Thyroid gland (tissue), 4 donors: ENCODE data around the gene OPTC. TPM values are rescaled to one million over a fixed set of nuclear protein-coding genes. Genes with fewer than 3 reads are reported as not detected.
"Not testable (repeated sequence)": the region's sequence is repeated elsewhere in the genome, so short reads cannot be mapped to it uniquely, and the experiment has no call there.

ENCODE experiments used
- DNase-seq, 2 donors: peaks; one replicate each; pipeline ENCODE4 v3.0.0-alpha.2; 2019
- H3K27ac ChIP-seq, 3 donors: fragments of 200-600 bp; sonication (generic); 1 replicate in 2 of 3; 2 replicates in 1 of 3; pipeline ENCODE4 v1.5.1; 2016 to 2019; ENCODE audit warnings: mild to moderate bottlenecking in 1 of 3, moderate library complexity in 1 of 3
- H3K27me3 ChIP-seq: fragments of 200-600 bp; sonication (generic); one replicate; pipeline ENCODE4 v1.5.1; 2019
- H3K36me3 ChIP-seq, 2 donors: fragments of 200-600 bp; sonication (generic); one replicate each; pipeline ENCODE4 v1.5.1; 2016 to 2019
- H3K4me1 ChIP-seq, 2 donors: fragments of 200-600 bp; sonication (generic); one replicate each; pipeline ENCODE4 v1.5.1; 2017 to 2019
- H3K4me3 ChIP-seq, 3 donors: fragments of 200-600 bp; sonication (generic); replicated peaks in 1 of 3; 1 replicate in 2 of 3; 2 replicates in 1 of 3; pipeline ENCODE4 v1.5.1; 2016; ENCODE audit warnings: mild to moderate bottlenecking in 1 of 3
- H3K9me3 ChIP-seq: fragments of 200-600 bp; sonication (generic); one replicate; pipeline ENCODE4 v1.5.1; 2017
- POLR2A ChIP-seq, 2 donors: fragments of 450-650 bp; IDR thresholded peaks; one replicate each; pipeline ENCODE4 v1.6.1; 2017; ENCODE audit warnings: antibody characterized with exemption in 2 of 2, mild to moderate bottlenecking in 2 of 2, moderate library complexity in 1 of 2
- WGBS, 2 donors: methylation state at CpG; one replicate each; pipeline ENCODE4 v1.1.5; 2017; 5-methylcytosine and 5-hydroxymethylcytosine counted together
- intact Hi-C: fragments of 100-400 bp; cut with DNase I; formaldehyde crosslinking; loops from one replicate; pipeline ENCODE4 v1.15.1; 2023
- total RNA-seq, 4 donors: library from RNA; depleted of rRNA; stranded (reverse); fragments of >200 nt; gene quantifications; one replicate each; pipeline ENCODE4 v1.2.3, GENCODE V29; 2016
- TF ChIP-seq, protein P1 (sequence below), 6 experiments: fragments of 200-600 bp in 3 of 6; fragments of 450-650 bp in 3 of 6; sonication (generic) in 3 of 6; IDR thresholded peaks; one replicate each; pipeline ENCODE4 v1.5.1; 2016 to 2019; ENCODE audit warnings: antibody characterized with exemption in 6 of 6, mild to moderate bottlenecking in 2 of 6, inconsistent platforms in 1 of 6, moderate library complexity in 1 of 6

OPTC gene
- total RNA-seq, 4 donors from 2014 or later = not detected

DNA sequence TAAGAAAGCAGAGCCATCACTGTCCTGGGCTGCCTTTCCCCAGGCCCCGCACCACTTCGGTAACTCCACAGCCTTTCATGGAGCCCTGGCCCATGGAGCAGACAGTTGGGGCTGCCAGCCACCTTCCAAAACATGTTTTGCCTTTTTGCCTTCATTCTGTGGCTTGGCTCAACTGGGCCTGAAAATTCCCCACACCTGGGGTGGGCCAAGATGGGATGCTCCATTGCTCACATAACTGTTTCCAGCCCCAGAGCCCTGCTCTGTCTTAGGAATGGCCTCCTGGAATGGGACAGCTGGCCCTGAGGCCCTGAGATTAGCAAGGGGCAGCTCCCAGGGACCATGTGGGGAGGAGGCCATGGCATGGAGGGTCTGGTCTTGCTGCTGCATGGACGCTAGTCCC, 29.2 kb upstream of the OPTC start:
- TF ChIP-seq POLR2A (IDR thresholded peaks at IDR 0.05) = no peak
- TF ChIP-seq, protein P1, sequence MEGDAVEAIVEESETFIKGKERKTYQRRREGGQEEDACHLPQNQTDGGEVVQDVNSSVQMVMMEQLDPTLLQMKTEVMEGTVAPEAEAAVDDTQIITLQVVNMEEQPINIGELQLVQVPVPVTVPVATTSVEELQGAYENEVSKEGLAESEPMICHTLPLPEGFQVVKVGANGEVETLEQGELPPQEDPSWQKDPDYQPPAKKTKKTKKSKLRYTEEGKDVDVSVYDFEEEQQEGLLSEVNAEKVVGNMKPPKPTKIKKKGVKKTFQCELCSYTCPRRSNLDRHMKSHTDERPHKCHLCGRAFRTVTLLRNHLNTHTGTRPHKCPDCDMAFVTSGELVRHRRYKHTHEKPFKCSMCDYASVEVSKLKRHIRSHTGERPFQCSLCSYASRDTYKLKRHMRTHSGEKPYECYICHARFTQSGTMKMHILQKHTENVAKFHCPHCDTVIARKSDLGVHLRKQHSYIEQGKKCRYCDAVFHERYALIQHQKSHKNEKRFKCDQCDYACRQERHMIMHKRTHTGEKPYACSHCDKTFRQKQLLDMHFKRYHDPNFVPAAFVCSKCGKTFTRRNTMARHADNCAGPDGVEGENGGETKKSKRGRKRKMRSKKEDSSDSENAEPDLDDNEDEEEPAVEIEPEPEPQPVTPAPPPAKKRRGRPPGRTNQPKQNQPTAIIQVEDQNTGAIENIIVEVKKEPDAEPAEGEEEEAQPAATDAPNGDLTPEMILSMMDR (IDR thresholded peaks at IDR 0.05) = no peak
- Histone ChIP-seq H3K4me1 (peaks cover 23 to 55% of the 10 kb centered on the region in 2 donors), H3K9me3 (no peaks in the 10 kb centered on the region), H3K36me3 (no peaks in the 10 kb centered on the region), H3K4me3 (no peak overlapping the region), H3K27ac (peak overlapping the region in 2 of 3 donors; percentile 60 to 89), H3K27me3 (no peaks in the 10 kb centered on the region)
- 94 to 98% methylated on average over 2 to 3 of the region's 3 CpGs for WGBS, 2 donors
- intact Hi-C loops = no loop called here
- DNase-seq = no peak

DNA sequence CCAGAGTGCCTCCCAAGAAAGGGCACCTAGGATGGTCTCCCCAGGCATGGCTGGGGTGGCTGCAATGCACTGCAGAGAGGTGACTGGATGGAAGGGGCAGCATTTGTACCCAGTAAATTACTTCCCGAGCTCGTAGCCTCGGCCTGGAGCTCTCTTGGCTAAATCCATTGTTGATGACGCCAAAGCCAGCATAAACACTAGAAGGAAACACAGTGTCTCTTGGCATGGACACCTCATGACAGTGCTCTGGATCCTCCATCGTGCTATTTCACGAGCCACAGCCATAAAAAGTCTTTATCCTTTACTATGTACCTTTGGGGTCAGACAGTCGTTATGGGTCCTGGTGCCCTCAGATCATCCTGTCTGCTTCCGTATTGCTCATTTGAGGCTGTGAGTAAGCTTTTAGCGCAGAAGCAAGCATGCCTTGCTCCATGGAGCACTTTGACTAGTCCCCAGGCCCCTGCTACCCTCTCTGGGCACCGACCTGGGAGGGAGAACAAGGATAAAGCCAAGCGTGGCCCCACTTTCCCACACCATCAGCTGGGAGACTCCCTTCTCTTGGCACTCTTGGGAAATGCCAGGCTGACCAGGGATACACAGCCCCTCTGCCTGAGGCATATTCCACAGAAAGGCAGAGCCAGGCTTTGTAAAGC, 28.7 kb upstream of the OPTC start:
- DNase-seq = no peak
- WGBS, 2 donors = 84 to 85% methylated on average over 11 of the region's 11 CpGs
- intact Hi-C loops = no loop called here

DNA sequence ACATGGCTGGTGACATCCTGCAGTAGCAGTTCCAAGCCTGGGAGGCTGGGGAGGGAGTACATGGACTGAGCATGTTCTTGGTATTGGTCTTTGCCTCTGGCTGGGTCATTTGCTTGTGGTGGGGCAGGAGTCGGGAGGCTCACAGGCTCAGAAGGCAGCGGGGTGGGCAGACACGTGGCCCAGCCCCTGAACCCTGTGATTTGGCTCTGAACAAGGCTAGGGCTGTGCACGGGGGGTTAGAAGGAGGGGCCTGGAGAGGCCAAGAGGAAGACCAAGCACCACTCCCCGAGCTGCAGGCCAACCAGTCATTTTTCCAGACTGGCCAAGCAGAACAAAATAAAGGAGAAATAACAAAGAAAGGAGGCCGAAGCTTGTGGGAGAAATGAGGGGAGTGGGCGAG, 28.0 kb upstream of the OPTC start:
- TF ChIP-seq, protein P1 (IDR thresholded peaks at IDR 0.05) = no peak
- TF ChIP-seq POLR2A (IDR thresholded peaks at IDR 0.05) = peak in 1 of 2 donors; percentile 28

More for the DNA sequence above, 28.7 kb upstream of the OPTC start:
- no peaks in the 10 kb centered on the region for H3K27me3 ChIP-seq
- peaks cover 23 to 55% of the 10 kb centered on the region in 2 donors for H3K4me1 ChIP-seq
- H3K27ac ChIP-seq = peak overlapping the region; percentile 60 to 89 (median 76)
- no peak overlapping the region for H3K4me3 ChIP-seq
- no peaks in the 10 kb centered on the region for H3K9me3 ChIP-seq
- TF ChIP-seq, protein P1 (IDR thresholded peaks at IDR 0.05) = no peak
- TF ChIP-seq POLR2A (IDR thresholded peaks at IDR 0.05) = no peak
- no peaks in the 10 kb centered on the region for H3K36me3 ChIP-seq

DNA sequence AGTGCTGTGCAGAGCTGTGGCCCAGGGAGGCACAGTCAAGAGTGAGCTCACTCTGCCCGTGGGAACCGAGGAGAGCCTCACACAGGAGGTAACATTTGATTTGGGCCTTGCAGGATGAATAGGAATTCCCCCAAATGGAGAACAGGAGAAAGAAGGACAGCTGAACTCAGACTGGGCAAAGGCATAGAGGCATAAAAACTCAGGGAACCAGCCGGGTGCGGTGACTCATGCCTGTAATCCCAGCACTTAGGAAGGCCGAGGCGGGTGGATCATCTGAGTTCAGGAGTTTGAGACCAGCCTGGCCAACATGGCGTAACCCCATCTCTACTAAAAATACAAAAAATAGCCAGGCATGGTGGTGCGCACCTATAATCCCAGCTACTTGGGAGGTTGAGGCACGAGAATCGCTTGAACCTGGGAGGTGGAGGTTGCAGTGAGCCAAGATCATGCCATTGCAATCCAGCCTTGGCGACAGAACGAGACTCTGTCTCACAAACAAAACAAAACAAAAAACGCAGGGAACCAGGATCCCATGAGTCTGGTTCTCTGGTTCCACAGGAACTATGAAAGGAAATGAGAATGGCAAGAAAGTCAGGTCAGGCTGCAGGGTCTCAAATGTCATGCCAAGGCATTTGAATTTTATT, 26.9 kb upstream of the OPTC start:
- H3K27ac ChIP-seq = peak overlapping the region; percentile 53 to 89 (median 76)
- DNase-seq = peak in 1 of 2 donors; percentile 36
- H3K27me3 ChIP-seq, H3K36me3 ChIP-seq, H3K9me3 ChIP-seq, H3K4me3 ChIP-seq, intact Hi-C loops: not testable (repeated sequence)
- H3K4me1 ChIP-seq = peaks cover 23 to 55% of the 10 kb centered on the region in 2 donors
- 67 to 80% methylated on average over 13 of the region's 13 CpGs for WGBS, 2 donors

More for the DNA sequence above, 28.0 kb upstream of the OPTC start:
- no peaks in the 10 kb centered on the region for H3K27me3 ChIP-seq
- no peak overlapping the region for H3K4me3 ChIP-seq
- peaks cover 23 to 55% of the 10 kb centered on the region in 2 donors for H3K4me1 ChIP-seq
- no peaks in the 10 kb centered on the region for H3K9me3 ChIP-seq
- H3K36me3 ChIP-seq = no peaks in the 10 kb centered on the region
- intact Hi-C loops = no loop called here
- 10 to 14% methylated on average over 7 of the region's 7 CpGs for WGBS, 2 donors
- H3K27ac ChIP-seq = peak overlapping the region; percentile 53 to 89 (median 76)
- DNase-seq = peak; percentile 75

DNA sequence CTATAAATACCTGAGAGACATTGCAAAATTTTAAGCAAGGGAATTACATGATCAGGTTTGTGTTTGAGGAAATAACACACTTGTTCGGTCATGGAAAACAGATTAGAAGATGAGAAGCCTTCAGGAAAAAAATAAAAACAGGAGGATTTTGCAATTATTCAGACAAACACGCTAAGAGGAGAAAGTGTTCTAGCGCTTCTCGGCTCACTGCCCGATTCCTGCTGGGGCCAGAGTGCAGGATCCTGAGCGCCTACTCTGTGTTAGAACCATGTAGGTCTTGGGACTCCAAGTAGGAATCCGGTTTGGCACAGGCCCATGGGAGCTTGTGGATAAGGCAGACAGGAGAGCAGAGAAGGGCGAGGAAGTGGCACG, 26.4 kb upstream of the OPTC start:
- DNase-seq = peak; percentile 76 to 80
- 30 to 39% methylated on average over 9 of the region's 9 CpGs for WGBS, 2 donors
- peak overlapping the region; percentile 53 to 89 (median 76) for H3K27ac ChIP-seq
- intact Hi-C loops = no loop called here
- peaks cover 23 to 55% of the 10 kb centered on the region in 2 donors for H3K4me1 ChIP-seq
- H3K4me3 ChIP-seq = no peak overlapping the region
- H3K9me3 ChIP-seq = no peaks in the 10 kb centered on the region
- no peaks in the 10 kb centered on the region for H3K36me3 ChIP-seq
- H3K27me3 ChIP-seq = no peaks in the 10 kb centered on the region
- TF ChIP-seq, protein P1 (IDR thresholded peaks at IDR 0.05) = no peak
- no peak for TF ChIP-seq POLR2A (IDR thresholded peaks at IDR 0.05)
